IMR-90 (cell line): ENCODE results near the gene MYH7B. TPM values are rescaled to one million over a fixed set of nuclear protein-coding genes. Genes with fewer than 3 reads are reported as not detected.
A peak's percentile ranks its signal among the peaks of the same experiment; 100 is the strongest.

Experiments used
- ATAC-seq: fragments of 200-7000 bp; cut with Tn5 transposase; 2 replicates; pipeline ENCODE4 v1.9.1; 2020; ENCODE audit warnings: low read depth, mild to moderate bottlenecking, moderate library complexity
- BruUV-seq: library from RNA; stranded (reverse); fragments of 400-500 nt; replicated peaks from 2 replicates; lab custom pipeline; 2021; lab: Mats Ljungman, UMichigan
- CTCF ChIA-PET: fragments of 300-600 bp; formaldehyde crosslinking; extraction: SDS; loops from one replicate; lab custom pipeline; 2021; ENCODE audit warnings: antibody characterized with exemption; lab: Yijun Ruan, JAX
- POLR2A ChIA-PET: fragments of 300-600 bp; sonication (Branson Sonifier 250); formaldehyde crosslinking; loops from one replicate; lab custom pipeline; 2022; ENCODE audit warnings: antibody characterized with exemption; ENCODE audit not compliant: unreplicated experiment; lab: Charles Lee
- DNase-seq: peaks from one replicate; pipeline ENCODE4 v3.0.0; 2013
- H2AFZ ChIP-seq: replicated peaks from 2 replicates; pipeline ENCODE3; 2013; ENCODE audit warnings: low read length, mild to moderate bottlenecking; ENCODE audit not compliant: poor library complexity
- H2AK5ac ChIP-seq: 2 replicates; pipeline ENCODE4 v1.6.1; 2013; ENCODE audit warnings: low read depth, low read length, inconsistent platforms
- H2AK9ac ChIP-seq: replicated peaks from 2 replicates; pipeline ENCODE3; 2013; ENCODE audit warnings: mild to moderate bottlenecking, low read depth, low read length, moderate library complexity; ENCODE audit not compliant: poor library complexity
- H2BK120ac ChIP-seq: 2 replicates; pipeline ENCODE4 v1.6.1; 2013; ENCODE audit warnings: low read depth, low read length, inconsistent platforms
- H2BK15ac ChIP-seq: 3 replicates; pipeline ENCODE4 v1.6.1; 2013; ENCODE audit warnings: low read depth, low read length, inconsistent platforms
- H2BK20ac ChIP-seq: 2 replicates; pipeline ENCODE4 v1.6.1; 2013; ENCODE audit warnings: low read depth, mild to moderate bottlenecking, inconsistent platforms, low read length, moderate library complexity
- H2BK5ac ChIP-seq: 2 replicates; pipeline ENCODE4 v1.6.1; 2013; ENCODE audit warnings: mild to moderate bottlenecking, low read depth, low read length, inconsistent platforms; ENCODE audit not compliant: poor library complexity, severe bottlenecking
- H3K14ac ChIP-seq: replicated peaks from 2 replicates; pipeline ENCODE4 v1.6.1; 2013; ENCODE audit warnings: low read depth, low read length, inconsistent platforms
- H3K18ac ChIP-seq: 2 replicates; pipeline ENCODE4 v1.6.1; 2013; ENCODE audit warnings: low read depth, low read length, control low read depth
- H3K23ac ChIP-seq: 2 replicates; pipeline ENCODE4 v1.6.1; 2013; ENCODE audit warnings: low read depth, low read length, inconsistent platforms
- H3K27ac ChIP-seq: 2 replicates; pipeline ENCODE4 v1.5.1; 2013; ENCODE audit warnings: mild to moderate bottlenecking, control low read depth, low read length; ENCODE audit not compliant: insufficient read depth
- H3K27me3 ChIP-seq: 2 replicates; pipeline ENCODE4 v1.6.1; 2013; ENCODE audit warnings: low read length; ENCODE audit not compliant: control insufficient read depth, insufficient read depth
- H3K36me3 ChIP-seq: 2 replicates; pipeline ENCODE4 v1.6.1; 2013; ENCODE audit warnings: low read length, mixed read lengths; ENCODE audit not compliant: control insufficient read depth, insufficient read depth
- H3K4ac ChIP-seq: 2 replicates; pipeline ENCODE4 v1.6.1; 2013; ENCODE audit warnings: low read depth, low read length, inconsistent platforms
- H3K4me1 ChIP-seq: 2 replicates; pipeline ENCODE4 v1.6.1; 2013; ENCODE audit warnings: low read length, mixed read lengths; ENCODE audit not compliant: control insufficient read depth, insufficient read depth
- H3K4me2 ChIP-seq: 2 replicates; pipeline ENCODE4 v1.6.1; 2013; ENCODE audit warnings: low read depth, mild to moderate bottlenecking, control low read depth, low read length, moderate library complexity
- H3K4me3 ChIP-seq: 2 replicates; pipeline ENCODE4 v1.5.1; 2013; ENCODE audit warnings: low read depth, mild to moderate bottlenecking, control low read depth, low read length, moderate library complexity; ENCODE audit not compliant: insufficient read depth
- H3K56ac ChIP-seq: 2 replicates; pipeline ENCODE4 v1.6.1; 2013; ENCODE audit warnings: low read length, inconsistent platforms; ENCODE audit not compliant: insufficient read depth; ENCODE audit errors: extremely low read depth
- H3K79me1 ChIP-seq, 2 experiments: 2 replicates each; pipeline ENCODE4 v1.6.1; 2013; ENCODE audit warnings: low read length in 2 of 2, inconsistent platforms in 1 of 2, low read depth in 1 of 2
- H3K9ac ChIP-seq: 2 replicates; pipeline ENCODE4 v1.6.1; 2013; ENCODE audit warnings: low read depth, low read length, control low read depth
- H3K9me1 ChIP-seq: 2 replicates; pipeline ENCODE4 v1.6.1; 2013; ENCODE audit warnings: low read length, inconsistent platforms; ENCODE audit not compliant: insufficient read depth
- H3K9me3 ChIP-seq: 2 replicates; pipeline ENCODE4 v1.6.1; 2013; ENCODE audit warnings: low read length; ENCODE audit not compliant: control insufficient read depth, insufficient read depth
- H4K20me1 ChIP-seq: 2 replicates; pipeline ENCODE4 v1.6.1; 2013; ENCODE audit warnings: low read length, inconsistent platforms; ENCODE audit not compliant: insufficient read depth
- H4K5ac ChIP-seq: 2 replicates; pipeline ENCODE4 v1.6.1; 2013; ENCODE audit warnings: mild to moderate bottlenecking, low read depth, low read length, control low read depth
- H4K8ac ChIP-seq, 2 experiments: 2 replicates each; pipeline ENCODE4 v1.6.1; 2013; ENCODE audit warnings: low read depth in 2 of 2, low read length in 2 of 2, control low read depth in 1 of 2, inconsistent platforms in 1 of 2
- H4K91ac ChIP-seq: 2 replicates; pipeline ENCODE4 v1.6.1; 2013; ENCODE audit warnings: low read depth, low read length, inconsistent platforms; ENCODE audit not compliant: insufficient read depth
- FOS ChIP-seq: fragments of 150-350 bp; IDR thresholded peaks from 2 replicates; pipeline ENCODE4 v1.6.1; 2016; ENCODE audit warnings: low read depth, low read length
- POLR2A ChIP-seq: IDR thresholded peaks from 2 replicates; pipeline ENCODE4 v1.6.1; 2012; ENCODE audit warnings: mild to moderate bottlenecking, low read depth, low read length
- RAD21 ChIP-seq: IDR thresholded peaks from 2 replicates; pipeline ENCODE4 v1.6.1; 2012; ENCODE audit warnings: low read length, improper control_type of control experiment
- SMC3 ChIP-seq: fragments of 150-350 bp; IDR thresholded peaks from 2 replicates; pipeline ENCODE4 v1.6.1; 2016; ENCODE audit warnings: low read depth, mild to moderate bottlenecking, antibody characterized with exemption, low read length, moderate library complexity
- WGBS, 2 experiments: methylation state at CpG; one replicate each; pipeline versions ENCODE4 v1.1.5 to v1.1.7; 2013; ENCODE audit warnings: missing lambda C conversion rate in 2 of 2; ENCODE audit not compliant: insufficient read length in 1 of 2; ENCODE audit errors: extremely low coverage in 2 of 2; 5-methylcytosine and 5-hydroxymethylcytosine counted together
- dilution Hi-C: fragments of 300-500 bp; cut with HindIII; formaldehyde crosslinking; loops from one replicate; pipeline ENCODE4 v1.14.3; 2018; ENCODE audit warnings: low sequenced_read_pairs; ENCODE audit not compliant: unreplicated experiment
- in situ Hi-C: fragments of 300-500 bp; cut with MboI; formaldehyde crosslinking; loops from 3 replicates; pipeline ENCODE4 v1.14.3; 2019; ENCODE audit warnings: low sequenced_read_pairs, inconsistent platforms, mixed read lengths
- intact Hi-C: fragments of 100-400 bp; cut with micrococcal nuclease; formaldehyde crosslinking; loops from 2 replicates; pipeline ENCODE4 v1.10.0; 2022
- polyA plus RNA-seq, 3 experiments: library from polyadenylated mRNA; depleted of rRNA; stranded (reverse); fragments of >200 nt; gene quantifications; 2 replicates each; pipeline ENCODE4 v1.2.3, GENCODE V29; 2012; ENCODE audit warnings: low replicate concordance in 1 of 3
- total RNA-seq: library from RNA; depleted of rRNA; stranded (reverse); fragments of >200 nt; gene quantifications from 2 replicates; pipeline ENCODE4 v1.2.3, GENCODE V29; 2012
- TF ChIP-seq, protein P1 (sequence below): fragments of 150-350 bp; IDR thresholded peaks from 2 replicates; pipeline ENCODE4 v1.6.1; 2016; ENCODE audit warnings: low read depth, mild to moderate bottlenecking, low read length, moderate library complexity, borderline replicate concordance

Gene MYH7B
- total and polyA plus RNA-seq, 2 of the 4 experiments (the other 2 are of a cell fraction) = 0.09 TPM; not detected in 1

DNA sequence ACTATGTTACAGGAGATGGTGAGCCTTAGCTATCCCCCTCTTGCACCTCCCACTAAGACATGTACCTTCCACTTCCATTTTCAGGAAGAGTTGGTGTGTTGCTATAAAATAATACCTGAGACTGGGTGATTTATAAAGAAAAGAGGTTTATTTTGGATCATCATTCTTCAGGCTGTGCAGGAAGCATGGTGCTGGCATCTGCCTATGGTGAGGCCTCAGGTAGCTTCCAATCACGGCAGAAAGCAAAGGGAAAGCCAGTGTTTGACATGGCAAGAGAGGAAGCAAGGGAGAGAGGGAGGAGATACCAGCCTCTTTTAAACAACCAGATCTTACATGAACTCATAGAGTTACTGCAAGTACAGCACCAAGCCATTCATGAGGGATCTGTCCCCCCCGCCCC lies 32.3 kb upstream of the MYH7B start:
- H2AFZ ChIP-seq = no peak overlapping the region
- H3K36me3 ChIP-seq = peaks cover 46% of the 10 kb centered on the region
- H3K14ac ChIP-seq = peak overlapping the region; percentile 82
- H4K91ac ChIP-seq = peak overlapping the region; percentile 75
- dilution Hi-C loops (no loop called here), in situ Hi-C loops (no loop called here), intact Hi-C loops (no loop called here)
- no CpG with 5 or more reads among the region's 2 CpGs for WGBS, 2 experiments
- no peak overlapping the region for H3K9ac ChIP-seq
- CTCF ChIA-PET = no interaction called here
- no peak overlapping the region for H2AK9ac ChIP-seq
- H4K20me1 ChIP-seq = no peaks in the 10 kb centered on the region; the same call in 1 of the 2 replicates
- DNase-seq = no peak
- peak overlapping the region; percentile 73 for H3K4ac ChIP-seq
- peak overlapping the region; percentile 71; the same call in 1 of the 2 replicates for H4K5ac ChIP-seq
- no peak overlapping the region for H3K56ac ChIP-seq
- no peaks in the 10 kb centered on the region for H3K27me3 ChIP-seq
- no peak for TF ChIP-seq FOS
- TF ChIP-seq, protein P1, sequence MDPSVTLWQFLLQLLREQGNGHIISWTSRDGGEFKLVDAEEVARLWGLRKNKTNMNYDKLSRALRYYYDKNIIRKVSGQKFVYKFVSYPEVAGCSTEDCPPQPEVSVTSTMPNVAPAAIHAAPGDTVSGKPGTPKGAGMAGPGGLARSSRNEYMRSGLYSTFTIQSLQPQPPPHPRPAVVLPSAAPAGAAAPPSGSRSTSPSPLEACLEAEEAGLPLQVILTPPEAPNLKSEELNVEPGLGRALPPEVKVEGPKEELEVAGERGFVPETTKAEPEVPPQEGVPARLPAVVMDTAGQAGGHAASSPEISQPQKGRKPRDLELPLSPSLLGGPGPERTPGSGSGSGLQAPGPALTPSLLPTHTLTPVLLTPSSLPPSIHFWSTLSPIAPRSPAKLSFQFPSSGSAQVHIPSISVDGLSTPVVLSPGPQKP = no peak
- no peak for TF ChIP-seq POLR2A
- TF ChIP-seq SMC3 = no peak
- TF ChIP-seq RAD21 = no peak
- peaks cover 35% of the 10 kb centered on the region for H3K9me1 ChIP-seq
- H2BK15ac ChIP-seq = peak overlapping the region; percentile 95
- POLR2A ChIA-PET = interaction anchor here (0.6 kb wide), 1 partner anchor 51 kb away, joined by 11 read pairs; no protein-coding TSS in a partner anchor
- peak overlapping the region; percentile 77 for H2BK120ac ChIP-seq
- peak overlapping the region; percentile 32 to 77; a peak in 2 of 4 replicates for H4K8ac ChIP-seq
- H3K9me3 ChIP-seq = no peaks in the 10 kb centered on the region
- no peak overlapping the region for H3K4me3 ChIP-seq
- H3K23ac ChIP-seq = peak overlapping the region; percentile 53; the same call in 1 of the 2 replicates
- H2BK5ac ChIP-seq = peak overlapping the region; percentile 83
- peak overlapping the region; percentile 85 for H2BK20ac ChIP-seq
- peaks cover 0 to 19% of the 10 kb centered on the region in 2 experiments; a peak in 2 of 4 replicates for H3K79me1 ChIP-seq
- peak overlapping the region; percentile 91 for H2AK5ac ChIP-seq
- no peak overlapping the region for H3K4me2 ChIP-seq
- H3K18ac ChIP-seq = peak overlapping the region; percentile 79; the same call in 1 of the 2 replicates
- no TSS peak for BruUV-seq
- ATAC-seq = no peak
- H3K4me1 ChIP-seq = peaks cover 10% of the 10 kb centered on the region
- H3K27ac ChIP-seq = peak overlapping the region; percentile 91; the same call in 1 of the 2 replicates
